Activated CD4-positive, alpha-beta memory T cell treated with anti-CD3 and anti-CD28 coated beads, Interleukin-2, amount 10 ng/mL, durations not matched to agents 7 days and 5 days (primary cell): ENCODE measurements around the gene ATOX1. TPM values are rescaled to one million over a fixed set of nuclear protein-coding genes. Genes with fewer than 3 reads are reported as not detected.

Source experiments
- CTCF ChIA-PET: fragments of 350-600 bp; sonication (Branson Sonifier 250); formaldehyde crosslinking; loops from one replicate; lab custom pipeline; 2021; ENCODE audit warnings: antibody characterized with exemption, inconsistent platforms; lab: Charles Lee
- POLR2A ChIA-PET: fragments of 350-600 bp; sonication (Branson Sonifier 250); formaldehyde crosslinking; loops from one replicate; lab custom pipeline; 2021; ENCODE audit warnings: antibody characterized with exemption; lab: Charles Lee
- DNase-seq: peaks from one replicate; pipeline ENCODE4 v3.0.0-alpha.2; 2020
- H3K27ac Mint-ChIP-seq: one replicate; pipeline ENCODE4 v1.8.0; 2021; ENCODE audit warnings: mild to moderate bottlenecking, mixed read lengths
- H3K27me3 Mint-ChIP-seq: one replicate; pipeline ENCODE4 v1.8.0; 2021; ENCODE audit warnings: mixed read lengths
- H3K36me3 Mint-ChIP-seq: one replicate; pipeline ENCODE4 v1.8.0; 2021; ENCODE audit warnings: low read depth, mixed read lengths
- H3K4me1 Mint-ChIP-seq: one replicate; pipeline ENCODE4 v1.8.0; 2021; ENCODE audit warnings: mixed read lengths
- H3K4me3 Mint-ChIP-seq: one replicate; pipeline ENCODE4 v1.8.0; 2021; ENCODE audit warnings: mild to moderate bottlenecking, mixed read lengths
- H3K9me3 Mint-ChIP-seq: one replicate; pipeline ENCODE4 v1.8.0; 2021; ENCODE audit warnings: mixed read lengths
- total RNA-seq, 2 experiments: library from RNA; stranded (reverse); gene quantifications; one replicate each; pipeline ENCODE4 v1.2.3, GENCODE V29; 2021

The ATOX1 gene
- total RNA-seq, 2 experiments from 2014 or later = 62.6 to 64.3 TPM

DNA sequence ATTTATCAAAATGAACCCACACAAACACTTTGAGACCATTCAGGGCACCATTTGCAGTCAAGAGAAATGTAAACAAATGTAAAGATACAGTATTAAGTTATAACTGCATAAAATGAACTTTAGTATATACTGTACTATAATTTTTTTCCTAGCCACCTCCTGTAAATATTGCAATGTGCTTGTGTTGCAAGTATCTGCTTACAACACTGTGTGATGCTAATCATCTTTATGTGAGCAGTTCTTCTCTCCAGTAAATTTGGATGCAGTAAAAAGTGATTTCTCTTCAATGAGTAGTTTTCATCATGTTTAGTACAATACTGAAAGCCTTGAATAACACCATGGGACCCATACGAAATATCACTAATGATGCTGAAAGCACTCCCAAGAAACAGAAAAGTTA lies 22.8 kb upstream of the ATOX1 start:
- H3K27ac Mint-ChIP-seq = no peak overlapping the region
- no peak overlapping the region for H3K4me3 Mint-ChIP-seq
- CTCF ChIA-PET = interaction anchor here (2.7 kb wide), 1 partner anchor 9 kb away, joined by 11 read pairs; the partner anchor contains the start of gene G3BP1
- H3K4me1 Mint-ChIP-seq = peaks cover 71% of the 10 kb centered on the region
- H3K9me3 Mint-ChIP-seq = no peaks in the 10 kb centered on the region
- POLR2A ChIA-PET = interaction anchor here (7.1 kb wide), 1 partner anchor 9 kb away, joined by 54 read pairs; the partner anchor contains the start of gene G3BP1
- H3K36me3 Mint-ChIP-seq = peaks cover 43% of the 10 kb centered on the region
- no peaks in the 10 kb centered on the region for H3K27me3 Mint-ChIP-seq
- no peak for DNase-seq

DNA sequence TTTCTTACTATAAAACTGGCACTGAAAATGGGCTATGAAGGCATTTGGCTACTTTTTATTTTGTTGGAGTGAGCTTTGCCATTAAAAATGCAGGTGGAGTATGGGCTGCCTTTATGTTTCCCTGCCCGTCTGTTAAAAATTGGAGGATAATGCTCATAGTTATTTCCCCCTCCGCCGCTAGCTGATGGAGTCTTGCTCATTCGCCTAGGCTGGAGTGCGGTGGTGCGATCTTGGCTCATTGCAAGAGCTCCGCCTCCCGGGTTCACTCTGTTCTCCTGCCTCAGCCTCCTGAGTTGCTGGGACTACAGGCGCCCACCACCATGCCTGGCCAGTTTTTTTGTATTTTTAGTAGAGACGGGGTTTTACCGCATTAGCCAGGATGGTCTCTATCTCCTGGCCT lies 21.9 kb upstream of the ATOX1 start:
- no peaks in the 10 kb centered on the region for H3K9me3 Mint-ChIP-seq
- no peak for DNase-seq
- H3K27ac Mint-ChIP-seq = no peak overlapping the region
- H3K36me3 Mint-ChIP-seq = peaks cover 45% of the 10 kb centered on the region
- CTCF ChIA-PET = interaction anchor here (2.7 kb wide), 1 partner anchor 9 kb away, joined by 11 read pairs; the partner anchor contains the start of gene G3BP1
- no peaks in the 10 kb centered on the region for H3K27me3 Mint-ChIP-seq
- peaks cover 73% of the 10 kb centered on the region for H3K4me1 Mint-ChIP-seq
- POLR2A ChIA-PET = interaction anchor here (7.1 kb wide), 1 partner anchor 8 kb away, joined by 54 read pairs; the partner anchor contains the start of gene G3BP1
- H3K4me3 Mint-ChIP-seq = no peak overlapping the region

DNA sequence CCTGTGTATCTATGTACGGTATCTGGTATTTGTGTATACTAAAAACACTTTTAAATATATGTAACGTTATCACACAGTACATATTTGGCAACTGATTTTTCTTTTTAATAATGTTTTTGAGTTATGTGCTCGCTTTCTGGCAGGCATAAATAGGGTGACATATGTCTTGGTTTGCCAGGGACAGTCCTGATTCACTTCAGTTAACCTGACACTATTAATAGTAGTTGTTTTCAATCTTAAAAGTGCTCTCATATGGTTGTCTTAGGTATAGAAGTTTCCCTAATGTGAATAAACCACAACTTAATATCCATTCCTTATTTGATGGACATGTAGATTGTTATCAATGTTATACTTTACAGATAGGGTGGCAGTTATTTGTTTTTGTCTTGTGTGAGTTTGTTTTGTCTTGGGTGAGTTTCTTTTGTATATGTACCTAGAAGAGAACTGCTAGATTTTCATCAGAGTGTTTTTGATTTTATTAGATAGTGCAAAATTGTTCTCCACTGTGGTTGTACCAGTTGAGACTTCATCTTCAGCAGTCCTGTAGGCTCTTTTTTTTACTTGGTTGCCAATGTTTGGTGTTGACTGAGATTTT lies 21.2 kb upstream of the ATOX1 start:
- Mint-ChIP-seq H3K4me1 (peaks cover 74% of the 10 kb centered on the region), H3K4me3 (no peak overlapping the region), H3K9me3 (no peaks in the 10 kb centered on the region), H3K36me3 (peaks cover 42% of the 10 kb centered on the region), H3K27ac (no peak overlapping the region), H3K27me3 (no peaks in the 10 kb centered on the region)
- DNase-seq = no peak
- CTCF ChIA-PET = interaction anchor here (2.7 kb wide), 1 partner anchor 8 kb away, joined by 11 read pairs; the partner anchor contains the start of gene G3BP1
- POLR2A ChIA-PET = interaction anchor here (7.1 kb wide), 1 partner anchor 7 kb away, joined by 54 read pairs; the partner anchor contains the start of gene G3BP1

DNA sequence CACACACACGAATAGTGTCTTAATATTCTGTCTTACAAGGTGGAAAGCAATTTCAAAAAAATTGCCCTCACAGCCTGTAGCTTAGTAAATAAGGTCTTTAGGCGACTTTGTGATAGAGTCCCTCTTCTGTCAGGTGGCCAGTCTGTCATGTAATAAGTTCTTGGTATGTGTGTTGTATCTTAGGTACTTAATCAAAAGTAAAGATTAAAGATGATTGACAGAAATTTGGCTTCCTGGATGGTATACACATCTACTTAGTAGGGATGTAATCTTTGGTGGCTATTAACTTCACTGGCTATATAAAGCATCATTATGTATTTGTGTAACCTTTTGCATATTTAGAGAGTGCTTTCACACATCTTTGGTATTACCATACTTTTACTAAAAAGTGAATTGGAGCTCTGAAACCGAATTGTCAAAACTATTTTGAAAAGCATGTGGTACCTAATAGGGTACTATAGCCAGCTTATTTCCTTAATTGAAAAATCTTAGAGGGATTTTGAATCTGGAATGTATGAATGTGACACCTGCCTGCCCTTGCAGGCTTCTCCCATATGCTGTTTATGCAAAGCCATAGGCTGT lies 16.7 kb upstream of the ATOX1 start:
- Mint-ChIP-seq H3K27ac (peak overlapping the region; percentile 22), H3K36me3 (peaks cover 50% of the 10 kb centered on the region), H3K9me3 (no peaks in the 10 kb centered on the region), H3K27me3 (no peaks in the 10 kb centered on the region), H3K4me3 (peak overlapping the region; percentile 40), H3K4me1 (peaks cover 61% of the 10 kb centered on the region)
- CTCF ChIA-PET = interaction anchor here (1.2 to 1.9 kb wide), 3 partner anchors 116 to 368 kb away, joined by 5 to 8 read pairs (median 6); partner anchors contain the start of gene SLC36A1
- POLR2A ChIA-PET = interaction anchor here (1.2 to 6.7 kb wide), 4 partner anchors 8 to 42 kb away, joined by 4 to 184 read pairs (median 92); partner anchors contain the start of gene ATOX1
- no peak for DNase-seq

DNA sequence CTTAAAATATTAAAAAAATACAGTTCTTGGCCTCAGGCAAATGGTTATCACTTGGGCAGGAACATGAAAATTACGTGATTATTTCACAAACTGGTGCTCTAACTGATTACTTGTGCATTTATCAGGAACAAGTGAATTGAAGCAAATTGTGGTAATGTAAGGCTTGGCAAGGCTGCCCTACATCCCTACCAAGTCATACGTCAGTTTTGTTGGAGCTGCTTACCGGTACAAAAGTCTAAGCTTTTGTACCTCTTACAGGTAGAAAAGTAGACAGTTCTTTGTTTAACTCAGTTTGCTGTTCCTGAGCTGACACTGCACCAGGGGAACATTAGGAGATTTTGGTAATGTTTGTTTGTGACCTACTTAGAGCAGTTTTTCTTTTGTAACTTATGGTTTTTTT lies 15.5 kb upstream of the ATOX1 start:
- no peaks in the 10 kb centered on the region for H3K9me3 Mint-ChIP-seq
- ChIA-PET POLR2A (interaction anchor here (1.6 to 6.7 kb wide), 5 partner anchors 9 to 327 kb away, joined by 6 to 184 read pairs (median 54); partner anchors contain the start of genes ATOX1 and SLC36A1), CTCF (interaction anchor here (1.0 to 4.0 kb wide), 9 partner anchors 10 to 370 kb away, joined by 3 to 22 read pairs (median 5); partner anchors contain the start of gene SLC36A1)
- H3K36me3 Mint-ChIP-seq = peaks cover 39% of the 10 kb centered on the region
- no peak for DNase-seq
- H3K4me3 Mint-ChIP-seq = peak overlapping the region; percentile 81
- peaks cover 52% of the 10 kb centered on the region for H3K4me1 Mint-ChIP-seq
- no peaks in the 10 kb centered on the region for H3K27me3 Mint-ChIP-seq
- H3K27ac Mint-ChIP-seq = peak overlapping the region; percentile 28

DNA sequence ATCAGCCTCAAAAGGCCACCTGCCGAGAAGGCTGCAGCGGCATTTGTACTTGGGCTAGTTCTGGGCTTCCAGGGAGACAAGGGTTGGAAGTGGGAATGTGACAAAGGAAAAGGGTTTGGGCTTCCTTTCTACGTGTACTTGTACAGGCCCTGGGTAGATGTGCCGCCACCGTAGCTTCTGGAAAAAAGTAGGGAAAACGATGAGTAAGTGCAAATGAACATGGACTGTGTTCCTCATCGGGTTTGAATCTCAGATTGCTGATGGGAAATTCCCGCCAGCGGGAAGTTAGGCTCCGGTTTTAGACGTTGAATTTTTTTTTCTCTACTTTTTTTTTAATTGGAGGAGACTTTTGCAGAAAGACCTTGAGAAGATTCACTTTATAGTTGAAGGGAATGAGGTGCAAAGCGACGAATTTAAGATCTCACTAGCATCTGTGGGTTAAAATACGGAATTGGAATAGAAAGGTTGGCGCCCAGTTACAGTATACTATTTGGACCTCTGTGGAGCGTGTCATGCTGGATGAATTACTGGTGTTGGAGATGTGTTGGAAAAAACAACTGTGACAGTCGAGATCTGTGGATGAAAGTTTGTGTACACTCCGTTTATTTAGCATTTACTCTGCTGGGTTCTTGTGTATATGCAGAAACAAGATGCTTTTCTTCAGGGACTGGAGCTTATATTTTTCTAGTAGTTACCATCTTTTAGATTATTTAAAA lies 14.6 kb upstream of the ATOX1 start:
- H3K4me3 Mint-ChIP-seq = peak overlapping the region; percentile 81
- no peak for DNase-seq
- peaks cover 48% of the 10 kb centered on the region for H3K4me1 Mint-ChIP-seq
- ChIA-PET CTCF (interaction anchor here (1.0 to 4.0 kb wide), 9 partner anchors 8 to 371 kb away, joined by 3 to 22 read pairs (median 7); no protein-coding TSS in a partner anchor), POLR2A (interaction anchor here (0.8 to 6.7 kb wide), 10 partner anchors 8 to 521 kb away, joined by 3 to 184 read pairs (median 19); partner anchors contain the start of genes ATOX1, GM2A and SLC36A1)
- H3K27me3 Mint-ChIP-seq = no peaks in the 10 kb centered on the region
- H3K9me3 Mint-ChIP-seq = no peaks in the 10 kb centered on the region
- peak overlapping the region; percentile 69 for H3K27ac Mint-ChIP-seq
- H3K36me3 Mint-ChIP-seq = peaks cover 34% of the 10 kb centered on the region

DNA sequence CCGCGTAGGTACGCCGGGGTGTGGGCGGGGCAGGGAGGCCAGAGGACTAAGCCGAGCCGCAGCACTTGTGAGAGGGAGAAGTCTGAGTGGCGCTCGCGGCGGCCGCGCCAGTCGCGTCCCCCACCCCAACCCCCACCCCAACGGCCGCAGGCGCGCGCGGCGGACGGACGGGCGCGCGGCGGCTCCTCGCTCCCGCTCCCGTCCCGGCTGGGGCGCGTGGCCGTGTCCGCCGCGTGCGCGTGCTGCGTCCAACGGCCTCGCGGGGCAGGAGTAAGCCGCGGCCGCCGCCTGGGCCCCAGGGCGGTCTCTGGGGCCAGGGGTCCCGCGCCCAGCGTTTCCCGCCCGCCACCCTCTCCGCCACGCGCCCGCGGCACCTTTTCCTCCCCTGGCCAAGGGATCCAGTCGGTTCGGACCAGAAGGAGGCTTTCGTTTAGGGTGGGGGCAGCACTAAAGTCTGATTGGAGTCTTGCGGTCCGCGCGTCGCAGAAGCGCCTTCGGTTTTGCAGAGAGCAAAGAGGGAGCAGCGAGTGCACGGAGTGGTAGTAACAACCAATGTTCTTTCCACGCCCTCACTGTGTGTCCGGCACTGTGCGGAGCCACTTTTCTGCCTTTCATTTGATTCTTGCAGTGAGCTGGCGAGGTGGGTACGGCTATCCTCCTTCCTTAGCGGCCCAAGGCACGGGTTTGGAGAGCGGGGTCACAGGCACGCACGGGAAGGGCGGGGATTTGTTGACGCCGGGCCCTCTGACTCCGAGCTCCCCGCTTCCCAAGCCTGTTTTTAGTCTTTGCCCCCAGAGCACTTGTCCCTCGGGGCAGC lies 13.8 kb upstream of the ATOX1 start:
- no peaks in the 10 kb centered on the region for H3K27me3 Mint-ChIP-seq
- no peaks in the 10 kb centered on the region for H3K9me3 Mint-ChIP-seq
- peaks cover 26% of the 10 kb centered on the region for H3K36me3 Mint-ChIP-seq
- DNase-seq = peak; percentile 57
- ChIA-PET CTCF (interaction anchor here (1.1 to 4.0 kb wide), 21 partner anchors 9 to 602 kb away, joined by 3 to 36 read pairs (median 9); partner anchors contain the start of gene ATOX1), POLR2A (interaction anchor here (0.6 to 6.7 kb wide), 21 partner anchors 11 to 617 kb away, joined by 3 to 184 read pairs (median 5); partner anchors contain the start of genes ATOX1, GM2A and SLC36A1)
- peak overlapping the region; percentile 81 for H3K4me3 Mint-ChIP-seq
- peak overlapping the region; percentile 69 for H3K27ac Mint-ChIP-seq
- H3K4me1 Mint-ChIP-seq = peaks cover 40% of the 10 kb centered on the region

DNA sequence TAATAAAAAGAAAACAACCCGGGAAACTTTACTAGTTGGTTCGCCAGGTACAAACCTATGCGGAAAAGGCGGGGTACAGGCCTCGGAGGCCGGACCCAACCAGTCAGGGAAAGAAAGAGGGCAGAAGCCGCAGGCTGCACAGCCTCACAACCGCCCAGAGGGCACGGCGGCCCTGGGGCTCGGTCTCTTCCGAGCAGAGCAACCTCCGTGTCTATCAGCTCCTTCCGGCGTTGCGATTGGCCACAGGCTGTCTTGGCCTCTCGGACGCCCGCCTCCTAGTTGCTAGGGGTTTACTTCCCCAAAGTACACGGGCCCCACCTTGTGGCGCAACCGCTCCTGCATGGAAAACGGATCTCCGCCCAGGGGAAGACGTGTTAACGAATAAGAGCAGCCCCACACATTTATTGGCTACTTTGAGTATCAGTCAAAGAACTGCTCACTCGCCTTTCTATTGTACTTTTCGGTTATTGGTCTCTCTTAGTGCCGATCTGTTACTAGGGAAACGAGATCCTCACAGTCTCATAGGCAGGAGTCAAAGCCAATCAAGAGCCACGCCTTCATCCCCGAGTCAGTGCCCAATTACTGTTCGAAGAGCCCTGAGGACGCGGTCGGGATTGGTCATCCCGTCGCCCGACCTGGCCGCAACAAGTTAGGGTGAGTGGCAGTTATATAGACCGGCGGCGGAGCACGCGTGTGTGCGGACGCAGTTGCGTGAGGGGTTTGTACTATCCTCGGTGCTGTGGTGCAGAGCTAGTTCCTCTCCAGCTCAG lies 13.0 kb upstream of the ATOX1 start, which contains the start of gene G3BP1:
Gene G3BP1, plus strand, starts transcription at position 696 of the 770 bp plus-strand sequence. CDS start 14,667 bp downstream, outside the sequence.
- Mint-ChIP-seq H3K4me3 (peak within 1 kb of the TSS; percentile 81), H3K27me3 (no peaks in the 10 kb centered on the region), H3K27ac (peak within 1 kb of the TSS; percentile 69), H3K4me1 (peaks cover 35% of the 10 kb centered on the region), H3K9me3 (no peaks in the 10 kb centered on the region), H3K36me3 (peaks cover 21% of the 10 kb centered on the region)
- DNase-seq = peak; percentile 100
- ChIA-PET POLR2A (interaction anchor here (0.6 to 6.7 kb wide), 22 partner anchors 12 to 1071 kb away, joined by 3 to 184 read pairs (median 5); partner anchors contain the start of genes ANXA6, ATOX1, GM2A and RBM22), CTCF (interaction anchor here (0.6 to 4.0 kb wide), 32 partner anchors 9 to 601 kb away, joined by 3 to 36 read pairs (median 5); partner anchors contain the start of genes ATOX1, GM2A and SLC36A1)

DNA sequence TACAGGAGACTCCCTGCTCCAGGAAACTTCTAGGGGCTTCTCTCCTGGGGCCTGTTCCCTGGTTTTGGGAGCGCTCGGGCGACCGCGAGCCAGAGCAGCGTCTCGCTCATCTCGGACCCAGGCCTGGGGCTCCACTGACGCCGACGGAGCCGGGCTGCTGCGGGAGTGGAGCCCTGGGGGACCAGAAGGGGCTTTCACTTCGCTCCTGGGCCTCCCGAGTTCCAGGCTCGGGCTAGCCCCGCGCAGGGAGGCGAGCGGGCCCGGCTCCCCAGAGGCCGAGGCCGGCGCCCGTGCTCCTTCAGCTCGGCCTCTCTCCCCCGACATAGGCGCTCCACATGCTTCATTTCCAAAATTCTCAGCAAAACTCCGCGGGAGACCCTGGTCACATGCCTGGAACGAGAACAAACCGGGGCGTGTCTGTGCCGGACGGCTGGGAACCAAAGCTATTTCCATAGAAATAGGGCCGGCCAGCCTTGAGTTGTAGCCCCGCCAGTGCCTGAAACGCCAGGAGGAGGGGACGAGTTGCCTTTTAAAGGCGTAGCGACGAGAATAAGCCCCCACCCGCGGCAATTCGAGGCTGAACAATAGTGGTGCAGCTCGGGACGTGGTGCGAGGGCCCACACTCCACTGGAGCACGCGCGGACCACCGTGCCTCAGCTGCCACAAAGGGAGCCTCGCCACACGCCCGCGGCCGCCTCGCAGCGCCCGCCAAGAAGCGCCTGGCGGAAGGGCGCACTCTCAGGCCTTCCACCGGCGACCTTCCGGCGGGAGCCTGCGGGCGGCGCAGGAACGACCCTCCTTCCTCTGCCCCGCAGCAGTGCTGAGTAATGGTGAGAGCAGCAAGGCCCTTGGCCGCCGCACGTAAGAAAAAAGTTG lies 12.2 kb upstream of the ATOX1 start:
- H3K27ac Mint-ChIP-seq = no peak overlapping the region
- H3K27me3 Mint-ChIP-seq = no peaks in the 10 kb centered on the region
- ChIA-PET CTCF (interaction anchor here (0.6 to 4.0 kb wide), 32 partner anchors 8 to 601 kb away, joined by 3 to 36 read pairs (median 5); partner anchors contain the start of genes ATOX1, GM2A and SLC36A1), POLR2A (interaction anchor here (1.0 to 6.7 kb wide), 21 partner anchors 11 to 1070 kb away, joined by 3 to 184 read pairs (median 5); partner anchors contain the start of genes ANXA6, ATOX1, GM2A and RBM22)
- H3K4me1 Mint-ChIP-seq = peaks cover 27% of the 10 kb centered on the region
- DNase-seq = no peak
- H3K4me3 Mint-ChIP-seq = no peak overlapping the region
- no peaks in the 10 kb centered on the region for H3K9me3 Mint-ChIP-seq
- peaks cover 14% of the 10 kb centered on the region for H3K36me3 Mint-ChIP-seq

DNA sequence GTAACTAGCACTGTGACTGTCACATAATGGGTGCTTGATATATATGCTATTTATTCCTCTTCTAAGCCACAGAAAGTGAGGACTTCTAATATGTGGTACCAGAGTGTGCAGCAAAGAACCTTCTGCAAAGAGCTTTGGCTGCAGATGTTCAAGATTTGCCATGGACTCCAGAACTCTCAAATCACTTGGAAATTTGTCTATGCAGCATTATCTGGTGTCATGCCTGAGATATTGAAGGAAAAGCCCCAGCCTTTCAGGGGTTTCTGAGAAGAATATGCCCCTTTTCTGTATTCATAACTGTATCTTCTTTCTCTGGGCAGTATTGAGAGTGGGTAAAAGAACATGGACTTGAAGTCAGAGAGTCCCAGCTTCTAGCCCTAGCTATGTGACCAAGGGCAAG lies 8.5 kb upstream of the ATOX1 start:
- ChIA-PET POLR2A (interaction anchor here (1.0 to 1.2 kb wide), 2 partner anchors 10 to 14 kb away, joined by 4 to 5 read pairs; no protein-coding TSS in a partner anchor), CTCF (interaction anchor here (1.1 kb wide), 1 partner anchor 108 kb away, joined by 4 read pairs; no protein-coding TSS in a partner anchor)
- DNase-seq = no peak
- H3K4me3 Mint-ChIP-seq = no peak overlapping the region
- no peaks in the 10 kb centered on the region for H3K9me3 Mint-ChIP-seq
- H3K36me3 Mint-ChIP-seq = no peaks in the 10 kb centered on the region
- H3K27ac Mint-ChIP-seq = no peak overlapping the region
- peaks cover 1% of the 10 kb centered on the region for H3K27me3 Mint-ChIP-seq
- H3K4me1 Mint-ChIP-seq = peaks cover 6% of the 10 kb centered on the region
